ENCODE measurements around the gene LAMA4.

DNA sequence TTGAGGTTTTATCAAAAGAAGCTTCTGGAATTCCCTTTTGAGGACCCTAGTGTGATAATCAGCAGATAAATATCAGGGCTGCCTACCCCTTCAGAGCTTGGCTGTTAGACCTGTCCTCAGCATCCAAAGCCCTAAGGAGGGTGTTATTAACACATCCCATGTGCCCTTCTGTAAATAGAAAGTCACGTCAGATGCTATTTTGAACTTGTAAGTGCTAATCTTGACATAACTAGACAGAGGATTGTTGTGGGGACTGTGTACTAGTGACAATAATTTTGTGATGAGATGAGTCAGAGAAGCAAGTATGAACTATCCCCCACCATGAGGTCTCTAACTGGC is 4.9 kb upstream of the LAMA4 start:
- TF ChIP-seq POLR2A (IDR thresholded peaks at IDR 0.05), result no peak
- no peak for TF ChIP-seq CTCF (IDR thresholded peaks at IDR 0.05)

Data from vagina (tissue), 2 donors.